Endothelial cell of umbilical vein (primary cell): Measurements from ENCODE around the gene UVRAG. TPM values are rescaled to one million over a fixed set of nuclear protein-coding genes. Genes with fewer than 3 reads are reported as not detected.
A peak's percentile ranks its signal among the peaks of the same experiment; 100 is the strongest.
"Not testable (repeated sequence)": the region's sequence is repeated elsewhere in the genome, so short reads cannot be mapped to it uniquely, and the experiment has no call there.

ENCODE experiments used
- BruUV-seq: library from RNA; stranded (reverse); fragments of 400-500 nt; replicated peaks from 2 replicates; lab custom pipeline; 2021; lab: Mats Ljungman, UMichigan
- CTCF ChIA-PET: fragments of 300-600, 350-600 bp; sonication (Branson Sonifier 250); formaldehyde crosslinking; loops from one replicate; lab custom pipeline; 2021; ENCODE audit warnings: antibody characterized with exemption, inconsistent platforms; lab: Charles Lee
- POLR2A ChIA-PET: fragments of 300-600, 350-600 bp; sonication (Branson Sonifier 250); formaldehyde crosslinking; loops from one replicate; lab custom pipeline; 2021; ENCODE audit warnings: antibody characterized with exemption, inconsistent platforms; lab: Charles Lee
- DNase-seq: peaks from one replicate; pipeline ENCODE4 v3.0.0-alpha.2; 2011; ENCODE audit warnings: low read depth, low spot score
- FAIRE-seq: peaks from 2 replicates; lab custom pipeline; 2011; peaks lifted over from hg19 to GRCh38; lab: Jason Lieb, UNC
- H2AFZ ChIP-seq: 2 replicates; pipeline ENCODE4 v1.6.0; 2012; ENCODE audit warnings: low read depth, low read length, control low read depth, inconsistent platforms
- H3K27ac ChIP-seq: 2 replicates; pipeline ENCODE4 v1.5.1; 2011; ENCODE audit warnings: low read depth, mild to moderate bottlenecking, control low read depth, low read length, moderate library complexity; ENCODE audit not compliant: insufficient read depth
- H3K27me3 ChIP-seq, 2 experiments: 2 replicates each; pipeline versions ENCODE4 v1.6.0 to v1.6.1; 2011; ENCODE audit warnings: low read length in 2 of 2, mixed read lengths in 1 of 2; ENCODE audit not compliant: control insufficient read depth in 2 of 2, insufficient read depth in 2 of 2
- H3K36me3 ChIP-seq, 2 experiments: 2 replicates in 1 of 2; 3 replicates in 1 of 2; pipeline ENCODE4 v1.5.1; 2011; ENCODE audit warnings: low read length in 2 of 2, mild to moderate bottlenecking in 1 of 2, moderate library complexity in 1 of 2; ENCODE audit not compliant: control insufficient read depth in 2 of 2, insufficient read depth in 2 of 2; ENCODE audit errors: extremely low read depth in 1 of 2
- H3K4me1 ChIP-seq: 3 replicates; pipeline ENCODE4 v1.5.1; 2011; ENCODE audit warnings: mild to moderate bottlenecking, low read length; ENCODE audit not compliant: control insufficient read depth, insufficient read depth; ENCODE audit errors: extremely low read depth
- H3K4me2 ChIP-seq: 2 replicates; pipeline ENCODE4 v1.6.1; 2011; ENCODE audit warnings: low read length, control low read depth, mixed read lengths; ENCODE audit not compliant: insufficient read depth
- H3K4me3 ChIP-seq, 3 experiments: fragments of 200-600 bp in 1 of 3; sonication (generic), shearing (Covaris generic) in 1 of 3; replicated peaks in 1 of 3; 2 replicates each; pipeline ENCODE4 v1.5.1; 2011 to 2016; ENCODE audit warnings: control low read depth in 3 of 3, low read length in 3 of 3, mild to moderate bottlenecking in 2 of 3, inconsistent platforms in 1 of 3, low read depth in 1 of 3, moderate library complexity in 1 of 3; ENCODE audit not compliant: insufficient read depth in 1 of 3
- H3K79me2 ChIP-seq: 2 replicates; pipeline ENCODE4 v1.6.0; 2012; ENCODE audit warnings: low read length, inconsistent platforms; ENCODE audit not compliant: control insufficient read depth, insufficient read depth
- H3K9ac ChIP-seq: replicated peaks from 2 replicates; pipeline ENCODE3; 2011; ENCODE audit warnings: low read length, control low read depth; ENCODE audit not compliant: insufficient read depth; ENCODE audit errors: extremely low read depth
- H3K9me1 ChIP-seq: replicated peaks from 3 replicates; pipeline ENCODE4 v1.6.0; 2011; ENCODE audit warnings: mild to moderate bottlenecking, low read length; ENCODE audit not compliant: control insufficient read depth, insufficient read depth; ENCODE audit errors: extremely low read depth
- H3K9me3 ChIP-seq: replicated peaks from 2 replicates; pipeline ENCODE4 v1.5.1; 2012; ENCODE audit warnings: low read length, inconsistent platforms; ENCODE audit not compliant: control insufficient read depth, insufficient read depth
- H4K20me1 ChIP-seq: replicated peaks from 2 replicates; pipeline ENCODE3; 2011; ENCODE audit warnings: mild to moderate bottlenecking, low read length; ENCODE audit not compliant: control insufficient read depth, insufficient read depth; ENCODE audit errors: extremely low read depth
- FOS ChIP-seq: IDR thresholded peaks from 2 replicates; pipeline ENCODE4 v1.6.1; 2011; ENCODE audit warnings: mild to moderate bottlenecking, low read length, moderate library complexity, borderline replicate concordance; ENCODE audit not compliant: insufficient read depth
- GATA2 ChIP-seq: IDR thresholded peaks from 2 replicates; pipeline ENCODE4 v1.7.0; 2011; ENCODE audit warnings: low read depth, mild to moderate bottlenecking, moderate library complexity, mixed read lengths, low read length; ENCODE audit not compliant: insufficient read length, insufficient read depth
- JUN ChIP-seq: IDR thresholded peaks from 2 replicates; pipeline ENCODE4 v1.6.1; 2011; ENCODE audit warnings: borderline replicate concordance, low read depth; ENCODE audit not compliant: insufficient read length, insufficient read depth
- MAX ChIP-seq: IDR thresholded peaks from 2 replicates; pipeline ENCODE4 v1.6.1; 2011; ENCODE audit not compliant: insufficient read depth, insufficient read length
- POLR2A ChIP-seq: IDR thresholded peaks from 2 replicates; pipeline ENCODE4 v1.6.1; 2012; ENCODE audit warnings: low read depth, mild to moderate bottlenecking, control low read depth, low read length
- dilution Hi-C: fragments of 300-500 bp; cut with MboI; formaldehyde crosslinking; loops from one replicate; pipeline ENCODE4 v1.15.0; 2019; ENCODE audit warnings: low sequenced_read_pairs; ENCODE audit not compliant: extremely low pct_ligation_motif_present
- intact Hi-C: fragments of 100-400 bp; cut with micrococcal nuclease; formaldehyde crosslinking; loops from one replicate; pipeline ENCODE4 v1.10.0; 2022
- polyA plus RNA-seq, 4 experiments: library from polyadenylated mRNA; depleted of rRNA in 3 of 4; stranded (reverse) in 3 of 4; unstranded in 1 of 4; fragments of >200 nt; gene quantifications; 2 replicates each; pipeline versions ENCODE4 v1.2.1 to v1.2.3, GENCODE V29; 2011 to 2012; ENCODE audit warnings: missing spikeins in 1 of 4
- total RNA-seq: library from RNA; stranded (reverse); gene quantifications from 2 replicates; pipeline ENCODE4 v1.2.3, GENCODE V29; 2021

The UVRAG gene
- total and polyA plus RNA-seq, 2 donors (not counting 3 experiments of a cell fraction or from before 2014, with no cell fraction given): 21.2 to 65.6 TPM

DNA sequence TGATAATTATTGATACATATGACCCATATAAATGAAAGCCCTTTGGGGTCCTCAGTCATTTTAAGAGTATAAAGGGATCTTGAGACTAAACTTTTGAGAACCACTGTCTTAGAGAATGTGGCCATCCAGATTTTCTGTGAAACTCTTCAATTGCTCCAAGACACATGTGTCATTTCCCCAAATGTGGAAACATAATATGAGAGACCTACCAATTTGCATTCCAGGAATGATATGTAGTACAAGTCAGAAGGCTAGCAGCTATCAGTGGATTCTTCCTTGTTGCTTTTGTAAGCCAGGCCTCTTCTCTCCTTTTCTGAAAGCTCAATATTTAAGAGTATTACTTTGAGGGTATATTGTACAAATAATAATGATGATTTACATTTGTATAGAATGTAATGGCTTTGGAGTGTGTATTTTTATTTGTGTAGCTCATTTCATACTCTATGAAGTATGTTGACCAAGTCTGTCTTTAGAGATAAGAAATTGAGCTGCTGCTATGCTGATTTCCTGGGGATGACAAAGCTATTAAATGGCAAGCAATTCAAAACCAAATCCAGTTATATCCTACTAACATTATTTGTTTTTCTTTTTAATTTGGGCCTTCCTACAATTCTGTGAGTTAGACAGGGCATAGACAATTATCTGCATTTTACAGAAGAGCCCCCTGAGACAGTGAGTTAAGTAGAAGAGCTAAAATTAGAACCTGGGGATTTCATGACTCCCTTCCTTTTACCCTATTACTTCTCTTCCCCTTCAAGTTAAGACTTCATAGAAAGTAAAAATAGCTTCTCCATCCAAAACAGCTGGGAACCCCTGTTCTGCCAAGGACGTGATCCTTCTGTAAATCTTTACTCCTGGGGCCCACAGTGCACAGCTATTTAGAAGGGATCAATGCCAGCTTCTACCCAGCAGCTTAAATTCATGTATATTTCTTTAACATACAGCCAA lies 259.4 kb downstream of the UVRAG start:
- H3K4me2 ChIP-seq: peak overlapping the region; percentile 48
- peak; percentile 75 for DNase-seq
- CTCF ChIA-PET: interaction anchor here (0.6 to 3.2 kb wide), 16 partner anchors 8 to 245 kb away, joined by 3 to 19 read pairs (median 4); no protein-coding TSS in a partner anchor

GRCh38 chr11:76075716-76076115 lies 260.7 kb downstream of the UVRAG start:
- CTCF ChIA-PET: interaction anchor here (3.2 kb wide), 1 partner anchor 76 kb away, joined by 19 read pairs; no protein-coding TSS in a partner anchor
- POLR2A ChIA-PET: no interaction called here
- no peak for DNase-seq
- no peak overlapping the region for H3K9ac ChIP-seq
- H3K36me3 ChIP-seq: peaks cover 0 to 2% of the 10 kb centered on the region in 2 experiments
- H3K27me3 ChIP-seq: no peaks in the 10 kb centered on the region
- no peaks in the 10 kb centered on the region for H4K20me1 ChIP-seq
- TF ChIP-seq JUN (peak; percentile 2), POLR2A (no peak)
- no peak overlapping the region for H3K27ac ChIP-seq
- H3K4me1 ChIP-seq: peaks cover 35% of the 10 kb centered on the region
- dilution Hi-C loops: no loop called here
- H3K79me2 ChIP-seq: peaks cover 4% of the 10 kb centered on the region
- intact Hi-C loops: loop anchor here (2.0 kb wide), 1 partner anchor 45 kb away; no protein-coding TSS in a partner anchor
- no peak overlapping the region for H3K4me3 ChIP-seq
- no TSS peak for BruUV-seq
- H3K4me2 ChIP-seq: no peak overlapping the region
- no peaks in the 10 kb centered on the region for H3K9me3 ChIP-seq
- H3K9me1 ChIP-seq: no peaks in the 10 kb centered on the region
- H2AFZ ChIP-seq: no peak overlapping the region
- FAIRE-seq: no peak

More for the DNA sequence above, 259.4 kb downstream of the UVRAG start:
- BruUV-seq: no TSS peak
- TF ChIP-seq MAX (no peak), FOS (peak; percentile 16), GATA2 (peak; percentile 10)
- H3K9me1 ChIP-seq: no peaks in the 10 kb centered on the region
- intact Hi-C loops: loop anchor here (2.0 to 5.0 kb wide), 2 partner anchors 44 to 137 kb away; no protein-coding TSS in a partner anchor
- dilution Hi-C loops: no loop called here
- H3K36me3 ChIP-seq: no peaks in the 10 kb centered on the region
- H3K9ac ChIP-seq: no peak overlapping the region
- peaks cover 35% of the 10 kb centered on the region for H3K4me1 ChIP-seq
- no peak overlapping the region for H3K4me3 ChIP-seq
- H2AFZ ChIP-seq: no peak overlapping the region
- POLR2A ChIA-PET: interaction anchor here (0.5 to 1.4 kb wide), 2 partner anchors 9 to 416 kb away, joined by 3 read pairs; no protein-coding TSS in a partner anchor
- FAIRE-seq: peak; percentile 62
- H4K20me1 ChIP-seq: no peaks in the 10 kb centered on the region
- H3K79me2 ChIP-seq: peaks cover 4% of the 10 kb centered on the region
- no peaks in the 10 kb centered on the region for H3K9me3 ChIP-seq
- no peaks in the 10 kb centered on the region for H3K27me3 ChIP-seq
- H3K27ac ChIP-seq: peak overlapping the region; percentile 44

- H3K36me3 ChIP-seq, dilution Hi-C loops, H3K79me2 ChIP-seq, DNase-seq, H3K9me3 ChIP-seq, H3K9me1 ChIP-seq, H3K27ac ChIP-seq, H4K20me1 ChIP-seq, H2AFZ ChIP-seq, H3K27me3 ChIP-seq, H3K4me3 ChIP-seq, H3K9ac ChIP-seq, BruUV-seq, POLR2A ChIA-PET, intact Hi-C loops, FAIRE-seq, H3K4me2 ChIP-seq: not testable (repeated sequence)
- CTCF ChIA-PET: interaction anchor here (3.2 kb wide), 1 partner anchor 76 kb away, joined by 19 read pairs; no protein-coding TSS in a partner anchor
- H3K4me1 ChIP-seq: peaks cover 35% of the 10 kb centered on the region
Observed at GRCh38 chr11:76076253-76076652, 261.2 kb downstream of the UVRAG start.
